ENCODE measurements around the gene PDE8B.

Gene PDE8B

DNA sequence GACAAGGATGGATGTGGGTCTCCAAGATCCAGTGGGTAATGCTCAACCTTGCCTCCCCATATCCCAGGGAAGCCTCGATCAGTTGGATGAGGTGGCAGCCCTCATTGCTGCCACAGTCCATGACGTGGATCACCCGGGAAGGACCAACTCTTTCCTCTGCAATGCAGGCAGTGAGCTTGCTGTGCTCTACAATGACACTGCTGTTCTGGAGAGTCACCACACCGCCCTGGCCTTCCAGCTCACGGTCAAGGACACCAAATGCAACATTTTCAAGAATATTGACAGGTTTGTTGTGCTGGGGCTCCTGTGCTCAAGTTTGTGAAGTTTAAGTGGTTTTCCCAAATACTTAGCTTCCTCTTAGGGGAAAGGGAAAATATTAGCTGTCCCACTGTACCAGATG, 207.7 kb downstream of the PDE8B start:
- no peak for DNase-seq

- DNase-seq, result no peak
These were observed 208.4 kb downstream of the PDE8B start for GRCh38 chr5:77418601-77419581.

DNA sequence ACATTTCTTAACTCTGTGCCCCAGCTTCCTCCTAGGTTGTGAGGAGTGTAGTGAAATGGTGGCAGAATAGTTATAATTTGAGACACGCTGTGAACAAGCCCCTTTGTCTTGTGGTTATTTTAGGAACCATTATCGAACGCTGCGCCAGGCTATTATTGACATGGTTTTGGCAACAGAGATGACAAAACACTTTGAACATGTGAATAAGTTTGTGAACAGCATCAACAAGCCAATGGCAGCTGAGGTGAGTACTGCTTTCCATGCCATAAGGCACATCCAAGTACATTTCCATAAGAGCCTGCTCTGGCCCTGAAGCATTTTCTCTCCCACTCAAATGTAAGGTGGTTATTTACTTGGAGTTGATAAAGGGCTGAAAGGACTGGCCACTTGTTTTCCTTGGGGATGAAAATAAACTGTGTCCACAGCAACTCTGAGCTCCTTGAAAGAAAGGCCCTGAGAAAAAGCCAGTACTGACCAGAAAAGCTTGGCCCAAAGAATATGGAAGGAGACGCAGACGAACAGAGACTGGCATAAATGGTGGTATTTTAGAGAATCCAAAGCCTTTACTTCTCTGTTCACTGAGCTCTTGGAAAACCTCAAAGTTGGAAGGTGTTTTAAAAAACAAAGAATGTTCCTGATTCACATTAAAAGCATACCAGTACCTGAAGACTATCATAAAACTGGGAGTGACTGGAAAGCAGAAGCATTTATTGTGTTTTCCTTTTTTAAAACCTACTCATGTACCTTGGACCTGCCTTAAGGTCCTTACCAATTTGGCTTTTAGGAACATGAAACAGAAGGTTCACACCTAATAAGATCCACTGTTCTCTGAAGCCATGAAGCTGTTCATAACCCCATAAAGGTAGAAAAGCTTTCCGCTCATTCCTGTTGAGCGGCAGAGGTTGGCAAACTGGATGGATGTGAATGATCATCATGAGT, 209.4 kb downstream of the PDE8B start:
- DNase-seq, result no peak

DNA sequence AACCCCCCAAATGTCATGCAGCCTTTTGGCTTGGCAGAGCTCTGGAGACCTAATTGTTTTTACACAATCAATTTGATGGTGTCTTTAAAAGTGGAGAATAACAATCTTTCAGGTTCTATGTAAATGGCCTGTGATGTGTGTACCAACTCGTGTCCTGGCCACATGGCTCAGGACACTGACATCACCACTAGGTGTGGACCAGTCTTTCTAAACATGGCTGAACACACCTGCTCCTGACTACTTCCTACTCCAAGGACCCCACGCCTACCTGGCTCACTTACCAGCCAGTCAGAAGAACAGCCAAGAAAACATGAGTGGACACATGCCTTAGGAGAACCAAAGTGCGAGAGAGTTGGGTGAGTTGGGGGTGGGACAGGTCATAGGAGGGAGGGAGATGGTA, 210.5 kb downstream of the PDE8B start:
- no peak for DNase-seq

GRCh38 chr5:77423022-77423750, 212.7 kb downstream of the PDE8B start:
- no peak for DNase-seq

DNA sequence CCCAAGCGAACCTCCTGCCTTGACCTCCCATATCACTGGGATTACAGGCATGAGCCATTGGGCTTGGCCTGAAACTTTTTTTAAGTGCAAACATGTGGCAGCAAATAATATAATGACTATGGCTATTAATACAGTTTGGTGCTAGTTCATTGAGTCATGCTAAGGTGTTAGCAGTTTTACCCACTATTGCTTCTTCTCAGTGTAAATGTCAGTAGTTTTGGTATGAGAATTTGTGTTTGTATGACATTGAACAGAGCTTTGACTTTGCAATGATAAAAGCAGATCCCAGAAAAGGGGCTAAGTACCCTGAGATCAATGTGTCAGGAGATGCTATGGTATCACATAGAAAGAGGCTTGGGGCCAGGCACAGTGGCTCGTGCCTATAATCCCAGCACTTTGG, 214.4 kb downstream of the PDE8B start:
- no peak for DNase-seq

GRCh38 chr5:77425420-77425819, 214.9 kb downstream of the PDE8B start:
- no peak for DNase-seq

GRCh38 chr5:77425998-77426659, 215.6 kb downstream of the PDE8B start:
- no peak for DNase-seq

GRCh38 chr5:77426670-77427069, 216.2 kb downstream of the PDE8B start:
- no peak for DNase-seq

DNA sequence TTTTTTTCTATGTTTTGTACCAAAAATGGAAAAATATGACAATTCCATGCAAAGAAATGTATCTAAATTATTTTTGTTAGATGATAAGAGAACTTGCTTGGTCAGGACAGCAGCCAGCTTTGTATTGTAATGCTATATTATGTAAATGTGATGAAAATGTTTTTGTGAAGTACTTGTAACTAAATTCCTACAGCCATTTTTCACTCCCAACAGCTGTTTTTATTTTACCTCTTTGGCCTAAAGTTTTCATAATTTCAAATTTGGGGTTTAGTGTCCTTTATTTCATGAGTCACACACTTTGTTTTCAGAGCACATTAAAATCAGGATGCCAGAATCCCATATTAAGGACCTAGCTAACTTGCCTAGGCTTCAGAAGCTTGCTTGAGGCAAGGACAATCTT, 217.5 kb downstream of the PDE8B start:
- DNase-seq, result no peak

GRCh38 chr5:77428526-77428925, 218.0 kb downstream of the PDE8B start:
- no peak for DNase-seq

GRCh38 chr5:77430726-77431125, 220.2 kb downstream of the PDE8B start:
- DNase-seq, result no peak

- no peak for DNase-seq
These were observed 220.8 kb downstream of the PDE8B start for GRCh38 chr5:77431286-77431685.

DNA sequence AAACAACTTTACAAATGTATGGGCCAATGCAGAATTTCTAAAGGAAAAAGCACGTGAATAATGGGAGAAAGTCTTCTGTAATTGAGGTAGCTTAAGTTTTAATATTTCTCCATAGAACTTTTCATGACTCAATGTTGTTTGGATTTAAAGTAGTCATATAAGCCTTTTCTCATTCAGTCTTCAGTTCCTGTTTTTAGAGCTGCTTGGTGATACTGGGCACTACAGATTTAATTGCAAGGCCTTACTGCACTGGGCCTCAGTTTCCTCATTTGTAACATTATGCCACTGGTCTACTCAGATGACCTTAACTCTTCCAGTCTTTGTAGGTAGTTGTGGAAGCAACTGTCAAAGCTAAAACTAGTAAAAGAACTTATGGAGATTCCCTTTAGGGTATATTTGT, 221.2 kb downstream of the PDE8B start:
- no peak for DNase-seq

- no peak for DNase-seq
These were observed 226.7 kb downstream of the PDE8B start for GRCh38 chr5:77437194-77437593.

- DNase-seq, result no peak
These were observed 227.6 kb downstream of the PDE8B start for GRCh38 chr5:77438071-77438470.

- no peak for DNase-seq
These were observed 233.2 kb downstream of the PDE8B start for GRCh38 chr5:77443670-77444069.

DNA sequence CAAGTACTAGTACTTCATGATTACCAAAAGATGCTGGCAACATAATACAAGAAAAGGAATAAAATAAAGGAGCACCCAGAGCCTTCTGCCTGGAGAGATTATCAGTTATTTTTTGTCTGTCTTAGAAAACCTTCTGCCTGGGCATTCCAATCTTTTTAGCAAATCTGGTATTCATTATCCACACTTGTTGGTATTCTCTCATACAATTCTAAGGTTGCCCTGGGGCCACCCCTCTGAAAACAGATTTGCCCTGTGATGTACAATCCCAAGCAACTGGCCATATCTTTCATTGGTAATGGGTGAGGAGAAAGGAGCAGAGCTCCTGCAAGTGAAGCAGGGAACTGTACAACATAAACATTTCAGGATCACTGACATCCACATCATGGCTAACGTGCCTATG, 233.9 kb downstream of the PDE8B start:
- DNase-seq, result no peak

DNA sequence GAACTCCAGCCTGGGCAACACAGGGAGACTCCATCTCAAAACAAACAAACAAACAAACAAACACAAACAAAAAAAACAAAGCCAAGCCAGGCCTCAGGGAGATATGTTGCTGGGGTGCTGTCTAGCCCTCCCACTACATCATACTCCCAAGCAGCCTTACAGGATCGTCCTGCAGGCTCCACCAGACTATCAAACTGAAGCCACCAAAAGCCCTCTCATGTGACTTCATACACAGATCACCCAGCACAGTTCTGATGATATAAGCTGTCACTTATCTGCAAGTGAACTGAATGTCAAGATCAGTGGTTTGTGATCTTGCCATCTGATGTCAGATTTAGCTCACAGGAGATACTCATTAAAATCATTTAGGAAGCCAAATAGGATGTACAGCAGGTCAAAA, 238.4 kb downstream of the PDE8B start:
- no peak for DNase-seq

- no peak for DNase-seq
These were observed 238.8 kb downstream of the PDE8B start for GRCh38 chr5:77449277-77449676.

- DNase-seq, result no peak
These were observed 239.5 kb downstream of the PDE8B start for GRCh38 chr5:77449981-77450380.

GRCh38 chr5:77452351-77452750, 241.9 kb downstream of the PDE8B start:
- no peak for DNase-seq

Data from effector CD4-positive, alpha-beta T cell (primary cell).